ENCODE data around the gene ADSL. TPM values are rescaled to one million over a fixed set of nuclear protein-coding genes. Genes with fewer than 3 reads are reported as not detected.

The ADSL gene
- total and polyA plus RNA-seq, 2 of the 4 experiments (the other 2 are of a cell fraction) = 93.6 to 229 TPM

DNA sequence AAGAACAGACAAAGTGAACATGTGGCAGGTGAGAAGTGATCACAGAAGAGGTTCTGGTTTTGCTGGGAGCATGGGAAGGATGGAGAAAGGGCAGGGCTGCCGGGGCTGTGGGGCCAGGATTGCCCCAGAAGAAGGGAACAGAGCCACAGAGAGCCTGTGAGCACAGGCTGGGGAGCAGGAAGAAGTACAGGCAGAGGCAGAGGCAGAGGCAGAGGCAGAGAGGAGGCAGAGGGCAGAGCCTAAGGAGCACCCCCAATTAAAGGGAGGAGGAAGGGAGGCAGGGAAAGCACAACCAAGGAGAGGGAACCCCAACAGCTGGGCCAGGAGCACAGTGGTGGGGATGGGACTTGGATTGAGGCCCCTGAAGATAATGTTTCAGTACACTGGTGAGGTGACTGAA lies 75.6 kb downstream of the ADSL start:
- H3K9me1 ChIP-seq (ENCODE audit: insufficient read depth, low read length) = peaks cover 10% of the 10 kb centered on the region
- ATAC-seq (ENCODE audit: low read depth) (no peak), DNase-seq (no peak)
- ChIA-PET CTCF (no interaction called here), POLR2A (ENCODE audit: unreplicated experiment) (no interaction called here)
- H2AK5ac ChIP-seq (ENCODE audit: low read depth, low read length) = no peak overlapping the region
- H3K56ac ChIP-seq (ENCODE audit: extremely low read depth, insufficient read depth, low read length) = no peak overlapping the region
- WGBS, 2 experiments (ENCODE audit: extremely low coverage in 2 of 2, insufficient read length in 1 of 2) = 100% methylated on average over 1 of the region's 1 CpG; no CpG with 5 or more reads in 1 of the 2 experiments
- peaks cover 10 to 73% of the 10 kb centered on the region in 2 experiments; a peak in 3 of 4 replicates for H3K79me1 ChIP-seq (ENCODE audit: low read depth in 1 of 2, low read length in 2 of 2)
- no peaks in the 10 kb centered on the region for H3K27me3 ChIP-seq (ENCODE audit: control insufficient read depth, insufficient read depth, low read length)
- no peak overlapping the region for H3K23ac ChIP-seq (ENCODE audit: low read depth, low read length)
- no peak overlapping the region for H2BK15ac ChIP-seq (ENCODE audit: low read depth, low read length)
- peaks cover 31% of the 10 kb centered on the region for H4K20me1 ChIP-seq (ENCODE audit: insufficient read depth, low read length)
- H3K4me3 ChIP-seq (ENCODE audit: insufficient read depth, low read depth, low read length) = no peak overlapping the region
- H4K8ac ChIP-seq (ENCODE audit: low read depth in 2 of 2, low read length in 2 of 2) = no peak overlapping the region
- no peak overlapping the region for H2BK120ac ChIP-seq (ENCODE audit: low read depth, low read length)
- peaks cover 2% of the 10 kb centered on the region; the same call in 1 of the 2 replicates for H3K4me1 ChIP-seq (ENCODE audit: control insufficient read depth, insufficient read depth, low read length)
- H4K91ac ChIP-seq (ENCODE audit: insufficient read depth, low read depth, low read length) = no peak overlapping the region
- no peak overlapping the region for H3K4ac ChIP-seq (ENCODE audit: low read depth, low read length)
- dilution Hi-C loops (cut with HindIII; ENCODE audit: low sequenced_read_pairs, unreplicated experiment) = no loop called here
- no peak overlapping the region for H3K4me2 ChIP-seq (ENCODE audit: low read depth, low read length)
- in situ Hi-C loops (cut with MboI; ENCODE audit: low sequenced_read_pairs) = no loop called here
- TF ChIP-seq, protein P1, sequence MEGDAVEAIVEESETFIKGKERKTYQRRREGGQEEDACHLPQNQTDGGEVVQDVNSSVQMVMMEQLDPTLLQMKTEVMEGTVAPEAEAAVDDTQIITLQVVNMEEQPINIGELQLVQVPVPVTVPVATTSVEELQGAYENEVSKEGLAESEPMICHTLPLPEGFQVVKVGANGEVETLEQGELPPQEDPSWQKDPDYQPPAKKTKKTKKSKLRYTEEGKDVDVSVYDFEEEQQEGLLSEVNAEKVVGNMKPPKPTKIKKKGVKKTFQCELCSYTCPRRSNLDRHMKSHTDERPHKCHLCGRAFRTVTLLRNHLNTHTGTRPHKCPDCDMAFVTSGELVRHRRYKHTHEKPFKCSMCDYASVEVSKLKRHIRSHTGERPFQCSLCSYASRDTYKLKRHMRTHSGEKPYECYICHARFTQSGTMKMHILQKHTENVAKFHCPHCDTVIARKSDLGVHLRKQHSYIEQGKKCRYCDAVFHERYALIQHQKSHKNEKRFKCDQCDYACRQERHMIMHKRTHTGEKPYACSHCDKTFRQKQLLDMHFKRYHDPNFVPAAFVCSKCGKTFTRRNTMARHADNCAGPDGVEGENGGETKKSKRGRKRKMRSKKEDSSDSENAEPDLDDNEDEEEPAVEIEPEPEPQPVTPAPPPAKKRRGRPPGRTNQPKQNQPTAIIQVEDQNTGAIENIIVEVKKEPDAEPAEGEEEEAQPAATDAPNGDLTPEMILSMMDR (conservative IDR thresholded peaks at IDR 0.05; ENCODE audit: low read depth, low read length) = no peak
- TF ChIP-seq BHLHE40 (IDR thresholded peaks at IDR 0.05; ENCODE audit: low read depth, low read length) (no peak), MXI1 (IDR thresholded peaks at IDR 0.05; ENCODE audit: borderline replicate concordance, low read depth, low read length) (no peak), MAFK (IDR thresholded peaks at IDR 0.05; ENCODE audit: low read depth, low read length) (no peak), CHD1 (IDR thresholded peaks at IDR 0.05; ENCODE audit: low read depth, low read length) (no peak), RCOR1 (IDR thresholded peaks at IDR 0.05; ENCODE audit: insufficient replicate concordance, low read length) (no peak), NFE2L2 (IDR thresholded peaks at IDR 0.05; ENCODE audit: low read depth, low read length) (no peak), RFX5 (IDR thresholded peaks at IDR 0.05; ENCODE audit: low read depth, low read length) (no peak), FOS (IDR thresholded peaks at IDR 0.05; ENCODE audit: low read depth, low read length) (no peak), ELK1 (IDR thresholded peaks at IDR 0.05; ENCODE audit: borderline replicate concordance, low read depth, low read length) (no peak), RAD21 (IDR thresholded peaks at IDR 0.05; ENCODE audit: low read length) (no peak), SMC3 (IDR thresholded peaks at IDR 0.05; ENCODE audit: low read depth, low read length) (no peak), MAZ (IDR thresholded peaks at IDR 0.05; ENCODE audit: borderline replicate concordance, low read depth, low read length) (no peak), POLR2A (IDR thresholded peaks at IDR 0.05; ENCODE audit: low read depth, low read length) (no peak)
- no peak overlapping the region for H2BK5ac ChIP-seq (ENCODE audit: low read depth, low read length, poor library complexity, severe bottlenecking)
- BruUV-seq (replicated peaks) = no TSS peak
- no peak overlapping the region for H4K5ac ChIP-seq (ENCODE audit: low read depth, low read length)
- intact Hi-C loops (cut with micrococcal nuclease) = no loop called here
- H3K36me3 ChIP-seq (ENCODE audit: control insufficient read depth, insufficient read depth, low read length) = peaks cover 88% of the 10 kb centered on the region
- no peak overlapping the region for H3K18ac ChIP-seq (ENCODE audit: low read depth, low read length)
- no peaks in the 10 kb centered on the region for H3K9me3 ChIP-seq (ENCODE audit: control insufficient read depth, insufficient read depth, low read length)
- no peak overlapping the region for H3K27ac ChIP-seq (ENCODE audit: insufficient read depth, low read length)
- H3K9ac ChIP-seq (ENCODE audit: low read depth, low read length) = no peak overlapping the region
- H2AFZ ChIP-seq (replicated peaks; ENCODE audit: low read length, poor library complexity) = no peak overlapping the region
- H2AK9ac ChIP-seq (replicated peaks; ENCODE audit: low read depth, low read length, poor library complexity) = no peak overlapping the region
- H3K14ac ChIP-seq (replicated peaks; ENCODE audit: low read depth, low read length) = no peak overlapping the region
- no peak overlapping the region for H2BK20ac ChIP-seq (ENCODE audit: low read depth, low read length)
